Mucosa of rectum (tissue), 2 donors: Measurements from ENCODE around the gene EIF3B.
A peak's percentile ranks its signal among the peaks of the same experiment; 100 is the strongest.
"Not testable (repeated sequence)": the region's sequence is repeated elsewhere in the genome, so short reads cannot be mapped to it uniquely, and the experiment has no call there.

ENCODE experiments used
- H3K27ac ChIP-seq, 2 donors: one replicate each; pipeline ENCODE4 v1.7.0; 2013; ENCODE audit warnings: inconsistent platforms in 2 of 2, low read depth in 2 of 2, low read length in 2 of 2
- H3K27me3 ChIP-seq, 2 donors: one replicate each; pipeline ENCODE4 v1.7.0; 2013; ENCODE audit warnings: low read length in 2 of 2; ENCODE audit not compliant: control insufficient read depth in 2 of 2, insufficient read depth in 2 of 2
- H3K36me3 ChIP-seq, 2 donors: one replicate each; pipeline ENCODE4 v1.7.0; 2013; ENCODE audit warnings: low read length in 2 of 2; ENCODE audit not compliant: control insufficient read depth in 2 of 2, insufficient read depth in 2 of 2
- H3K4me1 ChIP-seq, 2 donors: one replicate each; pipeline ENCODE4 v1.7.0; 2013; ENCODE audit warnings: low read length in 2 of 2, mild to moderate bottlenecking in 1 of 2; ENCODE audit not compliant: control insufficient read depth in 2 of 2, insufficient read depth in 2 of 2
- H3K4me3 ChIP-seq, 2 donors: one replicate each; pipeline ENCODE4 v1.7.0; 2013; ENCODE audit warnings: low read length in 2 of 2
- H3K9ac ChIP-seq, 2 donors: one replicate each; pipeline ENCODE4 v1.7.0; 2013; ENCODE audit warnings: low read length in 2 of 2, low read depth in 1 of 2, mild to moderate bottlenecking in 1 of 2
- H3K9me3 ChIP-seq, 2 donors: one replicate each; pipeline ENCODE4 v1.7.0; 2013; ENCODE audit warnings: low read length in 2 of 2; ENCODE audit not compliant: control insufficient read depth in 2 of 2
- donor health status: healthy.
- donor health status: Normal muscosa, but diverticular disease.

EIF3B gene

GRCh38 chr7:2347351-2348063 lies 7.1 kb upstream of the EIF3B start:
- peak overlapping the region in 1 of 2 donors; percentile 6 for H3K4me3 ChIP-seq
- not testable (repeated sequence) for H3K36me3 ChIP-seq, H3K27me3 ChIP-seq, H3K4me1 ChIP-seq, H3K9ac ChIP-seq, H3K9me3 ChIP-seq, H3K27ac ChIP-seq

DNA sequence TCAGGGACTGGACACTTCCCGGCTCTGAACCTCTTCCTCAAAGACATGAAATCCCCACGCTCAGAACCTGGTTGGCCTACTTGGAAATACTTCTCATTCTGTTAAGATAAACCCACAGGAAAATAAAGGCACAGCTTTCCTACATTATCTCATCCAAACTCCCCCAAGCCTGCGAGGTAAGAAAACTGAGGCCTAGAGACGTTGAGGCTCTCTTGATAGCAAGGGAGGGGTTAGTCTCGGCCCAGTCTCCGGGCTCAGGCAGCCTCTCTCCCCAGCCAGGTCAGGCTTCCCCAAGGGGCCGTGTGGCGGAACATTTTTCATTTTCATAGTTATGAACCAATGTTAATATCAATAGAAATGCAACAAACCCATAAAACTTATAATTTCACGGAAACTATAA lies 4.6 kb upstream of the EIF3B start:
- H3K9me3 ChIP-seq, result no peaks in the 10 kb centered on the region
- H3K9ac ChIP-seq, result no peak overlapping the region
- H3K4me1 ChIP-seq, result peaks cover 3 to 5% of the 10 kb centered on the region in 2 donors
- H3K27me3 ChIP-seq, result no peaks in the 10 kb centered on the region
- H3K4me3 ChIP-seq, result no peak overlapping the region
- H3K36me3 ChIP-seq, result no peaks in the 10 kb centered on the region
- no peak overlapping the region for H3K27ac ChIP-seq

DNA sequence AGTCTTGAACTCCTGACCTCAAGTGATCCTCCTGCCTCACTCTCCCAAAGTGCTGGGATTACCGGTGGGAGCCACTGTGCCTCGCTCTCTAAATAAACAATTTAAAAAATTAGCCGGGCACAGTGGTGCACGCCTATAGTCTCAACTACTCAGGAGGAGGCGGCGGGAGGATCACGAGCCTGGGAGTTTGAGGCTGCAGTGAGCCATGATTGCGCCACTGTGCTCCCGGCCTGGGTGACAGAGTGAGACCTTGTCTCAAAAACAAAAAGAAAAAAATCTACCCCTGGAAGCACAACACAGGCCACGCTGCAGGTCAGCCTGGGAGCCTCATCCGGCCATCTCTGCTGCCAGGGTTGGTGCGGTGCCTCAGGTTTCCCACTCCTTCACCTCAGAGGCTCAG lies 3.8 kb upstream of the EIF3B start:
- Histone ChIP-seq H3K4me3 (no peak overlapping the region), H3K9ac (no peak overlapping the region), H3K36me3 (no peaks in the 10 kb centered on the region)

GRCh38 chr7:2353113-2353935 lies 1.3 kb upstream of the EIF3B start:
- Histone ChIP-seq H3K4me3 (peak overlapping the region; percentile 81 to 83), H3K9ac (peak overlapping the region; percentile 88 to 90)

More for the DNA sequence above, 3.8 kb upstream of the EIF3B start:
- Histone ChIP-seq H3K27ac (no peak overlapping the region), H3K9me3 (no peaks in the 10 kb centered on the region), H3K27me3 (no peaks in the 10 kb centered on the region), H3K4me1 (peaks cover 6 to 9% of the 10 kb centered on the region in 2 donors)

DNA sequence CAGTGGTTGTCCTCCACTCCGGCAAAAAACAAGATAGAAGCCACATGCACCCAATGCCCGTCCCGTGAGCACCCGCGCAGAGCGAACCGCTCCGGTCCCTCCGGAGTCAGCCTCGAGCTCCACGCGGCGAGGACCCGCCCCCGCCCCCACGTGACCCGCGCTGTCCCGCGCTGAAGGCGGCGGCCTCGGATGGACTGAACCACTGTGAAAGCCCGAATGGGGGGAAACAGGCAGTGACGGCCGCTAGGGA lies 766 bp upstream of the EIF3B start:
- H3K27ac ChIP-seq, result peak overlapping the region; percentile 96 to 98
- H3K9ac ChIP-seq, result peak overlapping the region; percentile 88 to 90
- H3K36me3 ChIP-seq, result peaks cover 0 to 4% of the 10 kb centered on the region in 2 donors
- peak overlapping the region; percentile 81 to 83 for H3K4me3 ChIP-seq
- H3K9me3 ChIP-seq, result no peaks in the 10 kb centered on the region
- H3K4me1 ChIP-seq, result peaks cover 16 to 21% of the 10 kb centered on the region in 2 donors
- H3K27me3 ChIP-seq, result no peaks in the 10 kb centered on the region

More at GRCh38 chr7:2353113-2353935, 1.3 kb upstream of the EIF3B start:
- Histone ChIP-seq H3K4me1 (peaks cover 16 to 21% of the 10 kb centered on the region in 2 donors), H3K9me3 (no peaks in the 10 kb centered on the region), H3K27me3 (no peaks in the 10 kb centered on the region), H3K27ac (peak overlapping the region in 1 of 2 donors; percentile 98), H3K36me3 (peaks cover 0 to 2% of the 10 kb centered on the region in 2 donors)

DNA sequence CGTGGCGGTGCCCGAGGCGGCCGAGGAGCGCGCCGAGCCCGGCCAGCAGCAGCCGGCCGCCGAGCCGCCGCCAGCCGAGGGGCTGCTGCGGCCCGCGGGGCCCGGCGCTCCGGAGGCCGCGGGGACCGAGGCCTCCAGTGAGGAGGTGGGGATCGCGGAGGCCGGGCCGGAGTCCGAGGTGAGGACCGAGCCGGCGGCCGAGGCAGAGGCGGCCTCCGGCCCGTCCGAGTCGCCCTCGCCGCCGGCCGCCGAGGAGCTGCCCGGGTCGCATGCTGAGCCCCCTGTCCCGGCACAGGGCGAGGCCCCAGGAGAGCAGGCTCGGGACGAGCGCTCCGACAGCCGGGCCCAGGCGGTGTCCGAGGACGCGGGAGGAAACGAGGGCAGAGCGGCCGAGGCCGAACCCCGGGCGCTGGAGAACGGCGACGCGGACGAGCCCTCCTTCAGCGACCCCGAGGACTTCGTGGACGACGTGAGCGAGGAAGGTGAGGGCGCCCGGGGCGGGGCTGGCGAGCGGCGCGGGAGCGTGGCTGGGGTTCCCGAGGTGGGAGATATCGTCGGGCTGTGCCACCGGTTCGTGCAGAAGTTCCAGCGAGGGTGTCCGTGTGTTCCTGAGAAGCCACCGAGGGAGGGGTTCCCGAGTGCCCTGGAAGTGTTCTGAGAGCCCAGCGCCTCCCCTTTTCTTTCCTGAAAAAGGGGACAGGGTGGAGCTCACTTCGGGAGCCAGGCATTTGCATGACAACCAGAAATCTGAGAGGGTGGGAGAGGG lies 495 bp downstream of the EIF3B start:
- H3K4me3 ChIP-seq, result peak overlapping the region; percentile 81 to 83
- peaks cover 16 to 21% of the 10 kb centered on the region in 2 donors for H3K4me1 ChIP-seq
- peak overlapping the region in 1 of 2 donors; percentile 98 for H3K27ac ChIP-seq
- no peaks in the 10 kb centered on the region for H3K9me3 ChIP-seq
- peaks cover 0 to 14% of the 10 kb centered on the region in 2 donors for H3K36me3 ChIP-seq
- H3K27me3 ChIP-seq, result no peaks in the 10 kb centered on the region
- H3K9ac ChIP-seq, result peak overlapping the region; percentile 80 to 90

DNA sequence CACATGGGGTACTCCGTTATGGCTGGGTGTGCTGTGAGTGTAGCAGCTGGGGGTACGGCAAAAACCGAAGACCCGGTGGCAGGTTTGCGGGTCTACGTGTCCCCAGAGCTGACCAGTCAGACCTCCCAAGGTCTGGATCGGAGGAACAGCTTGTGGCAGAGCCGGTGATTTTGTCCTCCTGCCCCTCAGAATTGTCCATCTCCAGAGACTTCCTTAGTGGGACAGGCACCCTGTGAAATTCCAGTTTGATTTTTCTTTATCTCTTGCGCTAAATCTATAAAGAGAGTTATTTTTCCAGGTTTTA lies 1.0 kb downstream of the EIF3B start:
- Histone ChIP-seq H3K4me1 (peaks cover 16 to 21% of the 10 kb centered on the region in 2 donors), H3K4me3 (peak overlapping the region; percentile 81 to 83), H3K27ac (no peak overlapping the region), H3K36me3 (peaks cover 4 to 15% of the 10 kb centered on the region in 2 donors), H3K9ac (peak overlapping the region; percentile 80 to 90), H3K9me3 (no peaks in the 10 kb centered on the region), H3K27me3 (no peaks in the 10 kb centered on the region)

- no peak overlapping the region for H3K4me3 ChIP-seq
- peaks cover 11 to 25% of the 10 kb centered on the region in 2 donors for H3K36me3 ChIP-seq
- H3K9ac ChIP-seq, result no peak overlapping the region
- H3K4me1 ChIP-seq, result peaks cover 16 to 21% of the 10 kb centered on the region in 2 donors
- no peak overlapping the region for H3K27ac ChIP-seq
- H3K27me3 ChIP-seq, result no peaks in the 10 kb centered on the region
- H3K9me3 ChIP-seq, result no peaks in the 10 kb centered on the region
Measured at GRCh38 chr7:2357165-2357564, 2.5 kb downstream of the EIF3B start.

GRCh38 chr7:2357571-2357970 lies 2.9 kb downstream of the EIF3B start:
- H3K4me3 ChIP-seq, result no peak overlapping the region
- no peak overlapping the region for H3K9ac ChIP-seq
- no peak overlapping the region for H3K27ac ChIP-seq
- H3K36me3 ChIP-seq, result peaks cover 15 to 29% of the 10 kb centered on the region in 2 donors
- peaks cover 16 to 21% of the 10 kb centered on the region in 2 donors for H3K4me1 ChIP-seq
- H3K27me3 ChIP-seq, result no peaks in the 10 kb centered on the region
- no peaks in the 10 kb centered on the region for H3K9me3 ChIP-seq
